Dermis lymphatic vessel endothelial cell (primary cell): ENCODE data around the gene DMRT1. TPM values are rescaled to one million over a fixed set of nuclear protein-coding genes. Genes with fewer than 3 reads are reported as not detected.

Source experiments
- total RNA-seq: library from RNA; depleted of rRNA; stranded (reverse); fragments of >200 nt; gene quantifications from 2 replicates; pipeline ENCODE4 v1.2.1, GENCODE V29; 2014

The DMRT1 gene
- total RNA-seq: not detected in 2 replicates

DNA sequence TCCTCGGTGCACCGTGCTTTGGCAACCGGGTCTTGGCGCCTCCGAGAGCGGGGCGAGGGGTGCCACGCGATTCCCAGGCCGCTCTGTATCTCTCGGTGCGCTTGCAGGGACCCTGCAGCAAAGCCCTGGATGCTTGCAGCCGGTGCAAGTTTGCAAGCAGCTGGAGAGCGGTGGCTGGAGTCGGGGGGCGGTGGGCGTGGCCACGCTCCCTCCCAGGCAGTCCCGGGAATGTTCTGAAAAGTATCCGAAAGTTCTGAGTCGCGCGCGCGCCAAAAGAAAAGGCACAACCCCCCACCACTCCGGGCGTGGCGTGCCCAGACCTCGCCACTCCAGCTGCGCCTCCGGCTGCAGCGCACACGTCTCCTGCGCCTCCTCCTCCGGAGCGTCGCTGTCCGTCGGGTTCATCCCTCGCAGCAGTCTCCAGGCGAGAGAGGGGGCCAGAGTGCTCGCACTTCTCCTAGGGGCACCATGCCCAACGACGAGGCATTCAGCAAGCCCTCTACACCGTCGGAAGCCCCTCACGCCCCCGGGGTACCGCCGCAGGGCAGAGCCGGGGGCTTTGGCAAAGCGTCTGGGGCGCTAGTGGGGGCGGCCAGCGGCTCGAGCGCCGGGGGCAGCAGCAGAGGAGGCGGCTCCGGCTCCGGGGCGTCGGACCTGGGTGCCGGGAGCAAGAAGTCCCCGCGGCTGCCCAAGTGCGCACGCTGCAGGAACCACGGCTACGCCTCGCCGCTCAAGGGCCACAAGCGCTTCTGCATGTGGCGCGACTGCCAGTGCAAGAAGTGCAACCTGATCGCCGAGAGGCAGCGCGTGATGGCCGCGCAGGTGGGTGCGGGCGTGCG lies at the start of gene DMRT1:
Gene DMRT1 (plus strand): TSS at position 327 of the 839 bp plus-strand sequence. CDS start 142 bp downstream, at position 469.

DNA sequence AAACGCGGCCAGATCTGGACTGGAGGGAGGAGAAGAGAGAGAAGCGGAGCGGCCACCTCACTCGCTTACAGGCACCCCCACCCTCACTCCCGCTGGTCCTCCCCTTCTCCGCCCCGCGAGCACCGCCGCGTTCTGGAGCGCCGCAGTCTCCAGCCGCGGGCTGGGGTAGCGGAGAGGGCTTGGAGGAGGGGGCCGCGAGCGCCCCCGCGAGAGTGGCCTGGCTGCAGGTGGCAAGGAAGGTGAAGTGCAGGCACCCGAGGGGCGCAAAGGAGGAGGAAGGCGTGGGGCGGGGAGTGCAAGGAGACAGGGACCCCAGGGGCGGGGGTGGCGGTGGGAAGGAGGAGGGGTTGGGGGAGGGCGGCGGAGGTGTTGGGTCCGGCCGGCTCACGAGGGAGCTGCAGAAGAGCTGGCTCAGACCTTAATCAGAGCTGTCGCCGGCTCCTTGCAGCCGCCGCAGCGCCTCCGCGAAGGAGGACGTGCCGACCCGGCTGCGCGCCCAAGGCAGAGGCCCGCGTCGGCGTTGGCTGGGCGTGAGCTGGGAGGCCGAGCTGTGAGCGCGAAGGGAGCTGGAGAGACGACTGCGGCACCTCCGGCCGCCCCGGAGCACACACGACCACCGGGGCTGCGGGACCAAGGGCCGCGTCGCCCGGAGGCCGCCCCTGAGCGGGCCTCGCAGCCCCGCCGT lies 134.9 kb downstream of the DMRT1 start, which contains the start of gene DMRT3:
Gene DMRT3 (plus strand): TSS at position 398 of the 685 bp plus-strand sequence. CDS start 347 bp downstream, outside the sequence.

Other genes with a start within 250 kb of the DMRT1 start
- gene DMRT3, start 135.0 kb downstream of the DMRT1 start, total RNA-seq: not detected in 2 replicates
- gene DMRT2, start 208.7 kb downstream of the DMRT1 start, total RNA-seq: not detected in 2 replicates